Fibroblast of villous mesenchyme (primary cell): ENCODE results near the gene SPTSSA. TPM values are rescaled to one million over a fixed set of nuclear protein-coding genes. Genes with fewer than 3 reads are reported as not detected.
A peak's percentile ranks its signal among the peaks of the same experiment; 100 is the strongest.

Experiments
- DNase-seq: peaks from one replicate; pipeline ENCODE4 v3.0.0-alpha.2; 2010; ENCODE audit warnings: low read depth
- H3K4me3 ChIP-seq: 2 replicates; pipeline ENCODE4 v1.5.1; 2011; ENCODE audit warnings: low read depth, mild to moderate bottlenecking, low read length
- total RNA-seq: library from RNA; depleted of rRNA; stranded (reverse); fragments of >200 nt; gene quantifications from 2 replicates; pipeline ENCODE4 v1.2.3, GENCODE V29; 2012
- TF ChIP-seq, protein P1 (sequence below): IDR thresholded peaks from 2 replicates; pipeline ENCODE4 v1.5.1; 2012; ENCODE audit warnings: low read depth, mild to moderate bottlenecking, low read length; ENCODE audit not compliant: insufficient read depth

SPTSSA gene
- total RNA-seq, 1 donor: 18.6 TPM

DNA sequence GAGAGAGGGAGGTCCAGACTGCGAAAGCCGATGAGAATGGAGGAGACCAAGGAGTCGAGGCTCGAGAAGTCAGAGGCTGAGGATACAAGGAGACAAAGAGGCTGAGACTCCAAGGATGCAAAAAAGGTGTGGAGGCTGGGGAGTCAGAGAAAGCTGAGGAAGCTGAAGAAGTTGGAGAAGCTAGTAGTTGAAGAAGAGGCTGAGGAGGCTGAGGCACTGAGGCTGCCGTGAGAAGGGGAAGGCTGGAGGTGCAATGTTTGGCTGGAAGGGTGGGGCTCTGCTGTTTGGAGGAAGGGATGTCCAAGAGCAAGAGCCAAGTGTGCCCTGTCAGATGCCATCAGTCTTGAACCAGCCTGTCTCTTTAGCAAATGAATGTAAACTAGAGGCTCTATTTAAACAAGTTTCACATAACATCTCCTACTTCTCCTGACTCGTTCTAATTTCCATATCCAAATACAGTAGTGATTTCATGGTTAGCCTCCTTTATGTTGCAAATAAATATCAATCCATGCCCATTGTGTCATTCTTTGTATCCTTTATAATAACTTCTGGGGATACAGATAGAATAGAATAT lies 10.8 kb upstream of the SPTSSA start:
- H3K4me3 ChIP-seq: no peak overlapping the region
- TF ChIP-seq, protein P1, sequence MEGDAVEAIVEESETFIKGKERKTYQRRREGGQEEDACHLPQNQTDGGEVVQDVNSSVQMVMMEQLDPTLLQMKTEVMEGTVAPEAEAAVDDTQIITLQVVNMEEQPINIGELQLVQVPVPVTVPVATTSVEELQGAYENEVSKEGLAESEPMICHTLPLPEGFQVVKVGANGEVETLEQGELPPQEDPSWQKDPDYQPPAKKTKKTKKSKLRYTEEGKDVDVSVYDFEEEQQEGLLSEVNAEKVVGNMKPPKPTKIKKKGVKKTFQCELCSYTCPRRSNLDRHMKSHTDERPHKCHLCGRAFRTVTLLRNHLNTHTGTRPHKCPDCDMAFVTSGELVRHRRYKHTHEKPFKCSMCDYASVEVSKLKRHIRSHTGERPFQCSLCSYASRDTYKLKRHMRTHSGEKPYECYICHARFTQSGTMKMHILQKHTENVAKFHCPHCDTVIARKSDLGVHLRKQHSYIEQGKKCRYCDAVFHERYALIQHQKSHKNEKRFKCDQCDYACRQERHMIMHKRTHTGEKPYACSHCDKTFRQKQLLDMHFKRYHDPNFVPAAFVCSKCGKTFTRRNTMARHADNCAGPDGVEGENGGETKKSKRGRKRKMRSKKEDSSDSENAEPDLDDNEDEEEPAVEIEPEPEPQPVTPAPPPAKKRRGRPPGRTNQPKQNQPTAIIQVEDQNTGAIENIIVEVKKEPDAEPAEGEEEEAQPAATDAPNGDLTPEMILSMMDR: no peak
- DNase-seq: no peak

DNA sequence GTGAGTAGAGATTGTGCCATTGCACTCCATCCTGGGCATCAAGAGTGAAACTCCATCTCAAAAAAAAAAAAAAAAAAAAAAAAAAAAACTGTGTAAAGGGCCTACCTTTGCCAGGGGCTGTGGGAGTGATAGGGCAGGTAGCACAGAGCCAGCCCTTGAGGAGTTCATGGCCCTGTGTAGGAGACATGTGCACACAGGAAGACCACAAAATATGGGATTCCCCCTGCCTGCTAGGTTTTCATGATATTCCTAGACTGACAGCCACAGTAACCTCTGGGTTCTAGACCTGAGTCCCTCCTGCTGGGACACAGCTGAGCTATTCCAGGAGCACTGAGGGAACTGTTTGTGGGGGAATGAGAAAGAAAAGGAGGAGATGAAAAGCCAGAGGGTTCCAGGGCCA lies 8.3 kb upstream of the SPTSSA start:
- no peak overlapping the region for H3K4me3 ChIP-seq
- TF ChIP-seq, protein P1: no peak

DNA sequence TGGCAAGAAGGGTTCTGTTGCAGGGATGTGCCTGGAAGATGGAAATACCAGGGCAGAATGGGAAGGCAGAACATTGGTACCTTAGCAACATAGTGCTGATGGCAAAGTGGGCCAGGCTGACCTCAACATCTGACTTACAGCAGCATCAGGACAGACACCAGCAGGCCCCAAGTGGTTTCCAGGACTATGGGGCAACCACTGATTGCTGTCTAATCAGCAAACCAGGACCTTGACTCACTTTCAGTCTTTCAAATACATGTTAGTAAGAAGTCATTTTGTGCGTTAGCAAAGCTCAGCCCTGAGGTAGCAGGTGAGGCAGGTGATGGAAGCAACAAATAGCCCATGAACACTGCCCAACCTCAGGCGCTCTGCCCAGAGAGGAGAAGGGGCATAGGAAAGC lies 4.7 kb upstream of the SPTSSA start:
- TF ChIP-seq, protein P1: no peak
- H3K4me3 ChIP-seq: no peak overlapping the region
- no peak for DNase-seq

More for the DNA sequence above, 8.3 kb upstream of the SPTSSA start:
- DNase-seq: no peak

DNA sequence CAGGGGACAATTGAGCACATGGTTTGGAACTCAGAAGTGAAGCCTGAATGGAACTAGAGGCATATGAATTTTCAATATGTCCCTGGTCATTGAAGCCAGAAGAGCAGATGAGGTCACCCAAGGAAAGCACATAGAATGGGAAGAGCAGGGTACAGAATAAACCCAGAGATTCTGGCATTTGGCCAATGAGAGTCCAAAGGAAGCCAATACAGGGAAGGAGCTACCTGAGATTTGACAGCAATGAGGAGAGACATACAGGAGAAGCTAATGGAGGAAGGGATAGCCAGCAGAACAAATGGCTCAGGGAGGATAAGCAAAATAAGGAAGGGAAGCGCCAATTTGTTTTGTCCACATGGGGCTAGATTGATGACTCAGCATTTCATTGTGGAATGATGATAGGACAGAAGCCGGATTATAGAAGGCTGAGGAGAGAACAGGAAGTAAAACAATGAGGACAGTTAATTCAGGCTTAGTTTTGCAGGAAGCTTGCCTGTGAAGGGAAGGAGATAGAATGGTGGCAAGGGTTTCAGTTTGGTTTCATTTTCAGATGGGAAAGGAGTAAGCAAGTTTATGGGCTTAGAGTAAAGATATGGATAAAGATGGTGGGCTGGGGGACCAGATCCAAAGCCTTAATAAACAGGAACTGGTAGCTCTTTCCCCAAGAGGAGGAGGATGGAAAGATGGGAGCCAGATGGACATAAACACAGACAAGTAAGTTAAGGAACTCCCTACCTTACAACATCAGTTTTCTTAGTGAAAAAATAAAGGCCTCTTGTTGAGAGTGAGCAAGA lies 3.2 kb upstream of the SPTSSA start:
- DNase-seq: peak; percentile 59
- TF ChIP-seq, protein P1: no peak

DNA sequence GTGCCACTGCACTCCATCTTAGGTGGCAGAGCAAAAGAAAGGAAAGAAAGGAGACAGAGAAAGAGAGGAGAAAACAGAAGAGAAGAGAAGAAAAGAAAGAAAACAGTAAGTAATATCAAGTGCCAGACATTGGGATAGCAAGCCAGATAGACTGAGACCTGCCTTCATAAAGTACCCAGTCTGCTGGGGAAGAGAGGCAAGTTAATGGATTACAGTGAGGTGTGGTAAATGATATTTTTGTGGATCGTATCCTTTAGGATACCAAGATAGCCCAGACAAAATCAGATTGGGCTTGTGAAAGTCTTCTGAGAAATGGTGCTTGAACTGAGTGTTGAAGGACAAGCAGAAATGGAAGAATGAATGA lies 1.5 kb upstream of the SPTSSA start:
- TF ChIP-seq, protein P1: no peak
- DNase-seq: no peak
- no peak overlapping the region for H3K4me3 ChIP-seq

More for the DNA sequence above, 3.2 kb upstream of the SPTSSA start:
- no peak overlapping the region for H3K4me3 ChIP-seq

DNA sequence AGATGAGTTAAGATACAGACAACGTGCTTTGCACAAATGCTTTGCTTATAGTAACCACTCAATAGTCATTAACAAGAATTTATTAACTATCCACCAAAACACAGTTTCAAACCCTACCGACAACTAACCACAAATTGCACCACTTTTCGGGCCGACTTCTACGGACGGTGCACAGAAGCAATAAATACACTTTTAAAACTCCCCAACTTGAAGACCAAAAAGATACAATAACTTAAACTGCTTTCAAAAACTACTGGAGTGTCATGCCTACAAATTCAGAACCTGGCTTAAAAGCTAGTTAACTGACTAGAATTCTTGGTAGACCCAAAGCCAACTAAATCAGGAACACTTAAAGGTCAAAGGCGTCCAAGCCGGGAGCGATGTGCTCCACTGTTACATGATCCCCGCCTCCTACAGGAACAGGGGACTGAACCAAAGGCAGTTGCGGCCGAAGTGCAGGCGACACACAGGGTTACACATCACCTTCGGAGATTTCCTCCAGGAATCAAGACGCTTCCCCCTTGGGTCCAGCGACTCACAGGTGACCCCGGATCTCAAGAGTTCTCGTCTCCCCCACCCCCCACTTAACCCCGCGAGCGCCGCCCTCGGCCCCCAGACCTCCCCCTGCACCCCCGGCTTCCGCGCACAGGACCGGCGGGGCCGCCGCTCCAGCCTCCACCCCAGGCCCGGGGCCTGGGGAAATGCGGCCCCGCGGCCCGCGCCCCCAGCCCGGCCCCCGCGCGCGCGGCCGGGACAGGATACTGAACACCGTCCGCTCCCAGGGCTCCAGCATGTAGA lies 507 bp downstream of the SPTSSA start:
- TF ChIP-seq, protein P1: no peak
- peak; percentile 71 for DNase-seq
- H3K4me3 ChIP-seq: peak overlapping the region; percentile 78
